ENCODE data around the gene BLMH. TPM values are rescaled to one million over a fixed set of nuclear protein-coding genes. Genes with fewer than 3 reads are reported as not detected.

BLMH gene
- polyA plus RNA-seq, 1 experiment, result 20.3 TPM

GRCh38 chr17:30212750-30213149, 79.0 kb downstream of the BLMH start:
- Histone ChIP-seq H3K4me3 (ENCODE audit: low read depth, low read length) (no peak overlapping the region), H3K27me3 (ENCODE audit: control insufficient read depth, insufficient read depth, low read length) (peaks cover 18% of the 10 kb centered on the region), H3K9me3 (ENCODE audit: control insufficient read depth, insufficient read depth, low read length) (no peaks in the 10 kb centered on the region), H3K27ac (ENCODE audit: low read depth, low read length) (no peak overlapping the region)
- TF ChIP-seq CTCF (IDR thresholded peaks at IDR 0.05; ENCODE audit: low read depth, low read length), result 0 out of 2 replicates have a peak, but pooled peaks have one; percentile 4
- ChIA-PET CTCF (no interaction called here), POLR2A (no interaction called here)
- DNase-seq (ENCODE audit: low read depth, low spot score), result no peak

GRCh38 chr17:30211371-30211770, 80.4 kb downstream of the BLMH start:
- H3K9me3 ChIP-seq (ENCODE audit: control insufficient read depth, insufficient read depth, low read length), result no peaks in the 10 kb centered on the region
- TF ChIP-seq CTCF (IDR thresholded peaks at IDR 0.05; ENCODE audit: low read depth, low read length), result no peak
- peaks cover 15% of the 10 kb centered on the region for H3K27me3 ChIP-seq (ENCODE audit: control insufficient read depth, insufficient read depth, low read length)
- ChIA-PET POLR2A (no interaction called here), CTCF (no interaction called here)
- no peak overlapping the region for H3K4me3 ChIP-seq (ENCODE audit: low read depth, low read length)
- no peak for DNase-seq (ENCODE audit: low read depth, low spot score)
- H3K27ac ChIP-seq (ENCODE audit: low read depth, low read length), result no peak overlapping the region

- CTCF ChIA-PET, result no interaction called here
- Histone ChIP-seq H3K27ac (ENCODE audit: low read depth, low read length) (no peak overlapping the region), H3K4me3 (ENCODE audit: low read depth, low read length) (no peak overlapping the region), H3K27me3 (ENCODE audit: control insufficient read depth, insufficient read depth, low read length) (peaks cover 15% of the 10 kb centered on the region), H3K9me3 (ENCODE audit: control insufficient read depth, insufficient read depth, low read length) (no peaks in the 10 kb centered on the region)
- TF ChIP-seq CTCF (IDR thresholded peaks at IDR 0.05; ENCODE audit: low read depth, low read length), result no peak
- no peak for DNase-seq (ENCODE audit: low read depth, low spot score)
- POLR2A ChIA-PET, result no interaction called here
Observed at GRCh38 chr17:30210901-30211300, 80.8 kb downstream of the BLMH start.

- Histone ChIP-seq H3K4me3 (ENCODE audit: low read depth, low read length) (no peak overlapping the region), H3K27ac (ENCODE audit: low read depth, low read length) (no peak overlapping the region), H3K27me3 (ENCODE audit: control insufficient read depth, insufficient read depth, low read length) (peaks cover 17% of the 10 kb centered on the region), H3K9me3 (ENCODE audit: control insufficient read depth, insufficient read depth, low read length) (no peaks in the 10 kb centered on the region)
- no peak for DNase-seq (ENCODE audit: low read depth, low spot score)
- CTCF ChIA-PET, result no interaction called here
- POLR2A ChIA-PET, result no interaction called here
- no peak for TF ChIP-seq CTCF (IDR thresholded peaks at IDR 0.05; ENCODE audit: low read depth, low read length)
Observed at GRCh38 chr17:30210366-30210765, 81.4 kb downstream of the BLMH start.

- CTCF ChIA-PET, result no interaction called here
- H3K9me3 ChIP-seq (ENCODE audit: control insufficient read depth, insufficient read depth, low read length), result no peaks in the 10 kb centered on the region
- DNase-seq (ENCODE audit: low read depth, low spot score), result no peak
- H3K27me3 ChIP-seq (ENCODE audit: control insufficient read depth, insufficient read depth, low read length), result peaks cover 17% of the 10 kb centered on the region
- POLR2A ChIA-PET, result no interaction called here
- no peak overlapping the region for H3K4me3 ChIP-seq (ENCODE audit: low read depth, low read length)
- TF ChIP-seq CTCF (IDR thresholded peaks at IDR 0.05; ENCODE audit: low read depth, low read length), result no peak
- H3K27ac ChIP-seq (ENCODE audit: low read depth, low read length), result no peak overlapping the region
Observed at GRCh38 chr17:30209930-30210329, 81.8 kb downstream of the BLMH start.

All from AG04450 (cell line).